Measurements from ENCODE around the gene SBF2.
"Not testable (repeated sequence)": the region's sequence is repeated elsewhere in the genome, so short reads cannot be mapped to it uniquely, and the experiment has no call there.

SBF2 gene

DNA sequence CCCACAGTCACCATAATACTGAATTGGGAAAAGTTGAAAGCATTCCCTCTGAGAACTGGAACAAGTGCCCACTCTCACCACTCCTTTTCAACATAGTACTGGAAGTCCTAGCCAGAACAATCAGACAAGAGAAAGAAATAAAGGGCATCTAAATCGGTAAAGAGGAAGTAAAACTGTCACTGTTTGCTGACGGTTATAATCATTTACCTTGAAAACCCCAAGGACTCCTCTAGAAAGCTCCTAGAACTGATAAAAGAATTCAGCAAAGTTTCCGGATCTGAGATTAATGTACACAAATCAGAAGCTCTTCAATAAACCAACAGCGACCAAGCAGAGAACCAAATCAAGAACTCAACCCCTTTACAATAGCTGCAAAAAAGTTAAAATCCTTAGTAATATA lies 306.7 kb downstream of the SBF2 start:
- not testable (repeated sequence) for DNase-seq

- DNase-seq, result no peak
Measured at GRCh38 chr11:9982796-9983579, 311.0 kb downstream of the SBF2 start.

- DNase-seq, result no peak
Measured at GRCh38 chr11:9982127-9982795, 311.8 kb downstream of the SBF2 start.

- DNase-seq, result no peak
Measured at GRCh38 chr11:9980931-9981330, 313.1 kb downstream of the SBF2 start.

DNA sequence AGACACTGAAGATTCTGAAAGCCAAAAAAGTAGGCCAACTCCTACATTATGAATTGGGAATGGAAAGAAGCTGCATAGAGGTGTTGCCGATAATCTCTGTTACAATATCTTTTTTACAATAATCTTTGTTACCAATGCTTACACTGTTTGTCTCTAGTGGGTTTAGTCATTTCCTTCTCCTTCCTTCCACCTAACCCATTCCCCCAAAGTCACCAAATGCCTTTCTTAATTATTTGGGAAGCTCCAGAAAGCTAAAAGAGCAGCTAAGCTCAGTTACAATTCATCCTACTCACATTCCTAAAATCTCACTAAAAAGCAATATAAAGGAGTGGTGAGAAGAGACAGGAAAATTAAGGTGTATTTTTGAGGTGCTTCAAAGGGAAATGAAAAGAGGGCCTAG lies 316.5 kb downstream of the SBF2 start:
- no peak for DNase-seq

GRCh38 chr11:9974375-9974774 lies 319.6 kb downstream of the SBF2 start:
- DNase-seq, result no peak

DNA sequence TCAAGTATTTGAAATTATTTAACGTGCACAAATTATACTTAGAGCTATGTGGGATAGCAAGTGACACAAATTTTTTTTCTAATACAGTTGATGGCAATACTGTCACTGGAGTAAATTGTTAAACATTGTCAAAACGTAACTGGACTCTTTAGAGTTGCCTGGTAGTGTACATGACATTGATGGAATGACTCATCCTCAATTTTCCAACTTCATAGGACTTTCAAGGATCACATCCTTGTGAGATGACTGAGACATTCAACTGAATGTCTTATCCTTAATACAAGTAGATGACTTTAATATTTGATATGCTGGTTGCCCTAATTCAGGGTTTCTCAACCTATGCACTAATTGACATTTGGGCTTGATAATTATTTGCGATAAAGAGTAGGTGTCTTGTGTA lies 320.1 kb downstream of the SBF2 start:
- no peak for DNase-seq

GRCh38 chr11:9972989-9973388 lies 321.0 kb downstream of the SBF2 start:
- no peak for DNase-seq

DNA sequence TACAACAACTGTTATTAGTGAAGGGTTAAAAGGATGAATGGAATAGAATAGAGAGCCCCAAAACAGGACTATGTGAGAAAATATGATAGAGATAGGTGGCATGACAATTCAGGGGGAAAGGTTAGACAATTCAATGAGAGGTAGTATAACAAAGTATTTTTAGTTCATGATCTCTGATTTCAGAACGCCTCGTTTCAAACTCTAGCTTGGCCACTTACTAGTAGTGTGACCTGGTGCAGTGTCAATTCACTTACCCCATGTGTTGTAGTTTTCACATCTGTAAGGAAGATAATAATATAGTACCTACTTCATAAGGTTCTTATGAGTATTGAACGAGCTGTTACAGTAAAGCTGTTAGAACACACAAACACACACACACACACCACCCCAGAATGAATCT lies 322.1 kb downstream of the SBF2 start:
- no peak for DNase-seq

DNA sequence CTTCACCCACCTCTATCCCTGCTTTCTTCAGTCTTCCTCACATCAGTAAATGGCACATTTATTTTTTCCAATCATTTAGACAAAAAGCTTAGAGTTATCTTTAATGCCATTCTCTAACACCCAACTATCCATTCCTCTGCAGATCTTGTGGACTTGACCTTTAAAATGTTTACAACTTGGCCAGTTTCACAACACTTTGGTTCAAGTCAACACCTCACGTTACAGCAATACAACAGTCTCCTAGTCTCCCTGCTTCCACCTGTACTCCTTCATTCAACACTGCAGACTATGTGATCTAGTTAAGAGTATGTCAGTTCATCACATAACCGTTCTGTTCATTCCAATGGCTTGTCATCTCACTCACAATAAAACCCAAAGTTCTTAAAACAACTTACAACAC lies 325.0 kb downstream of the SBF2 start:
- DNase-seq, result no peak

DNA sequence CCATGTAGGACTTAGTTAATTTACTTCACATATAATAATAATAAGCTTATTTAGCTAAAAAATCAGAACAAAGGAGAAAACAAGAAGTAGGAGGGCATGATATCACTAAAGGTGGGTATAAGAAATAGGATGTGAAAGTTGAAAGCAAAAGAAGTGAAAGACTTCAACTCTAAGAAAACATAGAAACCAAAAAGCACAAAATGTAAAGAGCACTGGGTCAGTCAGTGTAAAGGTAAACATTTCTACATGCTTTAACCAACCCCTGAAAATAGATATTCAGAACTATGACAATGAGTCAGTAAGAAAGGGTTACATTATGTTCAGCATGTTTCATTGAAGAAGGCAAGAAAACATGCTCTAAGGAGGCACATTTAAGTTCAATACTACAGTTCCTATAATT lies 331.3 kb downstream of the SBF2 start:
- no peak for DNase-seq

DNA sequence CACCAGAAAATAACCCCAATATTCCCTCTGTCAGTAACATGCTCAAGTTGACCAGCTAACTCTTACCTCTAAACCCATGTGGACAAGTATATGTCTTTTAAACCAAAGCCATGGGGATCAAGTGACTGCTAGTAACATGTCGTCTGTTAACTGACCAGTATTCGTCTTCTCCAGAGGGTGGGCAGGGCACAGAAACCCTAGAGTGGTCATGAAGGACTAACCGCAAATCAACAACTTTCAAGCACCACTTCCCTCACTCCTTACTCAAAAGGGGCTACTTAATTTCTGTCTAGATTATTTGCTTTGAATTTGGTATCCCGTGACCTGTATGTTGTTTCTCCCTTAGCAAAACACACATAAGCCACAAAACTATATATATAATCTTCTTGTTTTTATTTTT lies 336.9 kb downstream of the SBF2 start:
- DNase-seq, result no peak

- no peak for DNase-seq
Measured at GRCh38 chr11:9956483-9956882, 337.5 kb downstream of the SBF2 start.

DNA sequence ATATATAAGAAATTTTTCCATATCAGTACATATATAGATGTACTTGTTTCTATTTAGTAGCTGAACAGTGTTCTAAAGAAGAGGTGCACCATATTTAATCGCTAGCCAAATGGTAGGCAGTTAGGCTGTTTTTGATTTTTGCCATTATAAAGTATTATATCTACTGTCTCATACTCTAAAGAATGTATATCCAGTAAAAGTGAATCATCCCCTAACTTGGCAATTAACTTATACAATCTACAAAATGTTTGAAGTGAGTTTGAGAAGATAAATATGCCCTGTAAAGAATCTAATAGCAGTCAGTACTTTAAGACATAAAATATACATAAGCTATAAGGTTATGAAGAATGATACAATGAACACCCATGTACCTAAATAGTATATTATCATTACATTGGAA lies 338.6 kb downstream of the SBF2 start:
- DNase-seq, result no peak

- no peak for DNase-seq
Measured at GRCh38 chr11:9953994-9954626, 339.9 kb downstream of the SBF2 start.

DNA sequence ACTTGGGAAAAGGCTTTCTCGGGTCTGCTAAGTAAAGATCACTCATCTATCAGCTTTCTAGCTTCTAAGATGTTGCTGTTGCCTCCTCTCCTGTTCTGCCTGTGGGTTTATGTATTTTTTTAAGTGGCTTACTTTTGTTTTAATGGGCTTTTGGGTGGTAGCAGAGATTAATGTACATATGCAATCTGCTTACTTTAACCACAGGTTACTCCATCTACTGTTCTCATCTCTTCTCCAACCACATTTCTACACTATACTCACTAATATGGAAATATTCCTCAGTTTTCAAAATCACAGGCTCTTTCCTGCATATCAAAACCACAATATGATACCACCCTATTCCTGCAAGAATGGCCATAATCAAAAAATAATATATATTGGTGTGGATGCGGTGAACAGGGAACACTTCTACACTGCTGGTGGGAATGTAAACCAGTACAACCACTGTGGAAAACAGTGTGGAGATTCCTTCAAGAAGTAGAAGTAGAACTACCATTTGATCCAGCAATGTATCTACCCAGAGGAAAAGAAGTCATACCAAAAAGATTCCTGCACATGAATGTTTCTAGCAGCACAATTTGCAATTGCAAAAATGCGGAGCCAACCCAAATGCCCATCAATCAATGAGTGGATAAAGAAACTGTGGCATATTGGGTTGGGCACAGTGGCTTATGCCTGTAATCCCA lies 341.4 kb downstream of the SBF2 start:
- DNase-seq, result no peak

GRCh38 chr11:9951807-9952206 lies 342.2 kb downstream of the SBF2 start:
- DNase-seq, result no peak

DNA sequence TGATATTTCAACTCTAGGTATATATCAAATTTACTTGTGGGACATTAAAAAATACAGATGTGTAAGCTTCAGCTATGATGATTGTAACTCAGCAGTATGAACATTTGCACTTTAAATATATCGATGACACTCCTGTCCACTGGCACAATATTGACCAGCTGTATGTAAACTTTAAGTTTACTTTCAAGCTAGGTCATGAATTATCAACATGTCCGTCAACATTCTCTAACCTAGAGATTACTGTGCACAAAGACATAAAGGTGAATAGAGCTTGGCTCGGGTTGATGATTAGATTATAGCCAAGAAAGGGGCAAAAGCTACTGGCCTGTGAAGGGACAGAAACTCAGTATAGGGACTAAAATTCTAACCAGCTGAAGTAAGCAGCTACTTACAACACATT lies 343.6 kb downstream of the SBF2 start:
- no peak for DNase-seq

DNA sequence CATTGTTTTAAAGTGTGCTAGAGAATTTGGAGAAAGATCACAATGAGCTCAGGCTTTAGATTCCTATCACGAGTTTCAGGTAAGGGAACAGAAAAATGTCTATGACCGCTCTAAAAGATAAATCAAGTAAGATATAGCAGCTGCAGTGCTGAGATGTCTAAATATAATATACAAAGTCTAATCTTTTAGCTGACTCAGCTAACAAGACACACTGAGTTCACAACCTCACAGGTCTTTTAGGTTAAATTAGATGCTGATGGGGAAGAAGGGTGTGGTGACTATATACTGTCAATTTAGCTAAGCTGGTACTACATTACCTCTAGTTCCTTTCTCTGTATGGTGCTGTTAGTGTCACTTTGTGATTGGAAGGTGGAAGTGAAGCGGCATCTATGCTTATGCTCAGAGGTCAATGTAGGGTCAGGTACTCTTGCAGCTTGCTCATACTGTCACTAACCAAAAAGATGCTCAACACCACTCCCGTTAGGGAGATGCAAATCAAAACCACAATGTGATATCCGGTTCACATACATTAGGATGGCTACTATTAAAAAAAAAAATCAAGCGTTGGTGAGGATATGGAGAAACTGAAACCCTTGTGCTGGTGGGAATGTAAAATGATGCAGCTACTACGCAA lies 346.7 kb downstream of the SBF2 start:
- DNase-seq, result no peak

DNA sequence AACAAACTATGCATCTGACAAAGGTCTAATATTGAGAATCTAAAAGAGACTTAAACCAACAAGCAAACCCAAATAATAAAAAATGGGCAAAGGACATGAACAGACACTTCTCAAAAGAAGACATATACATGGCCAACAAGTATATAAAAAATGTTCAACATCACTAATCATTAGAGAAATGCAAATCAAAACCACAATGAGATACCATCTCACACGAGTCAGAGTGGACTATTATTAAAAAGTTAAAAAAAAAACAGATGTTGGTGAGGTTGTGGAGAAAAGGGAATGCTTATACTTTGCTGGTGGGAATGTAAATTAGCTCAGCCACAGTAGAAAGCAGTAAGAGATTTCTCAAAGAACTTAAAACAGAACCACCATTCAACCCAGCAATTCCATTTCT lies 348.3 kb downstream of the SBF2 start:
- not testable (repeated sequence) for DNase-seq

DNA sequence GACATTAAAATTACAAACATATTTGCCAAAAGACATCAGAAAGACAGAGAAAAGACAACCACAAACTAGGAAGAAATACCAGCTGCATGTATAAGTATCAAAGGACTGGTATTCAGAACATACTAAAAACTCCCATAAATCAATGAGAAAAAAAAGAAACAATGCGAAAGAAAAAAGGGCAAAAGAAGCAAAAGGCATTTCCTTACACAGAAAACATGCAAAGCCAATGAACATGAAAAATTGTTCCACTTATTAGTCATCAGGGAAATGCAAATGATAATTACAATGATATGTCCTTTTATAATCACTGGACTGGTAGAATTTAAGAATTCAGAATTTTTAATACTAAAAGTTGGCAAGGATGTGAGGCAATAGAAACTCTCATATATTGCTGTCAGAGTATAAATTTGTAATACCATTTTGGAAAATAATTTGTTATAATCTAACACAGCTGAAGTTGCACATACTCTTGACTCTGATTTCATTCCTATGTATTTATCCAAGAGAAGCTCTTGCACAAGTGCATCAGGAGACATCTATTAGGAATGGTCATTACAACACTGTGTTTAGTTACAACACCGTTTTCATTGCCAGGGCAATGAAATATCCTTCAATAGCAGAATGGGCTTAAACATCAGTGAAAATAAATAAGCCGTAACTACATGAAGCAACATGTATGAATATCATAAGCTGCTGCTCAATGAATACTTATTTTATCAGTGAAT lies 350.5 kb downstream of the SBF2 start:
- no peak for DNase-seq

DNA sequence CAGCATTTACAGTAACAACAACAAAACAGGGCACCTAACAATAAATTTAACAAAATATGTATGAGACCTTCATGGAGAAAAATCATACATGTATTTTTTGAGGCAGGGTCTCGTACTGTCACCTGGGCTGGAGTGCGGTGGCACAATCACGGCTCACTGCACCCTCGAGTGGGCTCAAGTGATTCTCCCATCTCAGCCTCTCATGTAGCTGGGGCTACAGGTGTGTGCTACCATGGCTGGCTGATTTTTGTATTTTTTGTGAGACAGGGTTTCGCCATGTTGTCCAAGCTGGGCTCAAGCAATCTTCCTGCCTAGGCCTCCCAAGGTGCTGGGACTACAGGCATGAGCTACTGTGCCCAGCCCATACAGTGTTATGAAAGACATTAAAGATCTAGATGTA lies 352.0 kb downstream of the SBF2 start:
- DNase-seq, result no peak

Data from GOT3 (cell line).